HuH-7.5 (cell line): ENCODE measurements around the gene COTL1.

ENCODE experiments used
- DNase-seq: peaks from one replicate; pipeline ENCODE4 v3.0.0; 2011; ENCODE audit warnings: low spot score

The COTL1 gene, protein sequence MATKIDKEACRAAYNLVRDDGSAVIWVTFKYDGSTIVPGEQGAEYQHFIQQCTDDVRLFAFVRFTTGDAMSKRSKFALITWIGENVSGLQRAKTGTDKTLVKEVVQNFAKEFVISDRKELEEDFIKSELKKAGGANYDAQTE

DNA sequence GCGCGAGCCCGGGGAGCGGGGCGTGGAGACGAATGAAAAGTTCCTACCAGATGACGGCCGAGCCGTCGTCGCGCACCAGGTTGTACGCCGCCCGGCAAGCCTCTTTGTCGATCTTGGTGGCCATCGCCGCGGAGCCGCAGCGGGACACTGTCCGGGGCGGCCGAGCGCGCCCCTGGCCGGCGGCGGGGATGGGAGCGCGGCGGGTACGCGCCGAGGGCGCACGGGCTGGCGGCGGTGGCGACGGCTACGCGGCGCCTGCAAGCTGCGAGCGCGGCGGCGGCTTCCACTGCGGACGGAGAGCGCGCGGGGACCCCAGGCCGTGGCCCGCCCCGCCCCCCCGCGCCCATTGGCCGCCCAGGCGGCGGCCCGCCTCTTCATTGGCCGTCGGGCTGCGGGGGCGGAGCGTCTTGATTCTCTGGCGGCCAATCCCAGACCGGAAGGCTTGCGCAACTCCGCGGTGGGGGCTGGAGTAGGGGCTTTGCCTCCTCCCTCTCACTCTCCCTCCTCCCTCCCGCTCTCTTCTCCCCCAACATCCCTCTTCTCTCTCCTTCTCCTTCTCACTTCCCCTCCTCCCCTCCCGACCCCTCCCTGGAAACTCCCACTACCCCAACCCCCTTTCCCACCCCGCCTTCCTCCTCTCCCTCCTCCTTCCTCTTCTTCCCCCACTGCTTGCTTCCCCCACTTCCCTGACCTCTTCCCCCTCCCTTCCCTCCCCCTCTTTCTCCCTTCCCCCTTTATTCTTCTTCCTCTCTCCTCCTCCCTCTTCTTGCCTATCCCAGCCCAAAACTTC, at the start of gene COTL1:
Gene COTL1, minus strand, starts transcription at position 288 of the 790 bp plus-strand sequence. Its CDS starts 164 bp downstream, at position 124.
- DNase-seq, result peak; percentile 96

DNA sequence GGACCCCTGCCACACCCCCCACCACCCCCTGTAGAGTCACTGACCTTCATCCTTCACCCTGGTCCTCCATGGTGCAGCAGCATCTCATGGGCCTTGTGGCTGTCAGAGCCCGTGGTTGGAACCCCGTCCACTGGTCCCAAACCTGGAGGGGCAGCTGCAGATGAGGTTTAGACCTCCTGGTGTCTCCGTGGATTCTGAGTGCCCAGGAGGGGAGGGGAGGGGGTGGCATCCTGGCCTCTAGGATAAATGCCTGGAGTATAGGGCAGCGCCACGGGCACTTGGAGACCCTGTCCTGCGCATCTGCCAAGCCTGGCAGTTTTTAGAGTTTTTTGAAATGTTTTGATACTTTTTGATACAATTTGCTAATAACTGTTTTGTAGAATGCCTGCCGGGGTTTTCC, 48.0 kb upstream of the COTL1 start:
- no peak for DNase-seq

DNA sequence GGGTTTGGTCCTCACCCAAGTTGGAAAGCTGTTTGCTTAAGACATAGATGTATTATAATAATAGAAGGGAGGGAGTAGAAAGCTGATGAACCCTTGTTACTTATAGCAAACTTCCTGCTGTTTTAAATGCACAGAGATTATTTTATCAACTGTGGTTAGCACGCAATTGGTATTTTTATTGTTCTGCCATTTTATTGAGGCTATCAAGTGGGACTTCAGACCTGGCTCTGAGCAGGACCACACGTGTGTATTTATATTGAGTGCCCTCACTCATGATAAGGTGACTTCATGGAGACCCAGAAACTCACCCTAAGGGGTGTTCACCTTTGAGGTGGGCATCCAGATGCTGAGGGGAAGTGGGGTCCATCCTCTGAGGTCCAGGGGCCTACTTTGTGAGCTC, 47.5 kb upstream of the COTL1 start:
- DNase-seq, result no peak

DNA sequence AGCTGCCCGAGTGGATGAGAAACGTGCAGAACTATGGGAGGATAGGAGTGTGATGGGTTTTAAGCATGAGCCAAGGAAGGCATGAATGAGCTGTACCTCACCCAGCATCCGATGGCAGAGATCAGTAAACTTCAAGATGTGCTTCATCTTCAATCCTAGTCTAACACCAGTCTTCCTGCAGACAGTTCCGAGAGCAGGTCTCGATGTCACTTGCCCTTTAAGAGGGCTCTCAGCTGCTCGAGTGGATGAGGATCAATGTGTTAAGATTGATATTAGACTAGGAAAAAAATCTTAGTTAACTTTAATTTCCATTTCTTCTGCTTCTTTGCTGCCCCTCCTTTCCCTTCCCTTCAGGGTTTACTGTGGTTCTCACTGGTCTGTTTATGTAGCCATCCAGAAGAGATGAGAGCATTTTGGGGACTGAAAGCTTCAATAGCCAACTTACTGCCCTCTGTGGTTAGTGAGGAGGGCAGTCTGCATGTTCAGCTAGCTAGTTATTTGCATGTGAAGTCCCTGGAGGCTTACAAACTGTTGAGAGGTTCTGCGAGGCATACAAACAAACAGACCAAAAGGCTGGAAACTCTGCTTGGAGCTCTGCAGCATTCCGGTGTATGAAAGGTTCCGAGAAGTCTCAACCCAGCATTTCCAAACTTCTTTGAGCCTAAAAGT, 45.7 kb upstream of the COTL1 start:
- no peak for DNase-seq

DNA sequence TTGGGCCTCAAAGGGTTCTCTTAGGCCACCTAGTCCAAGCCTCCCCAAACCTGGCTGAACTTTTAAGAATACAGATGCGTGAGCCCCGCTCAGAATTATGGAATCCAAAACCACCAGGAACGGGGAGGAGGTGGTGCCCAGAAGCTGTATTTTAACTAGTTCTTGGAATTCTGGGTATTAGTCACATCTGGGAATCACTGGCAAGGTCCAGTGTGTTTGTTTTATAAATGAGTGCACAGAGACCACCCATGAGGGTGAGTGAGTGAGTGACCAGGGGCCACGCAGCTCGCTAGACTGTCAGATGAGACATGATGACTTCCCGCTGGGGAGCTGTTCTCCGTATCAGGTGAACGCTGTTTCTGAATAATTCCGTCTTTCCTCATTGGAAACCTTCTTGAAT, 44.6 kb upstream of the COTL1 start:
- no peak for DNase-seq

DNA sequence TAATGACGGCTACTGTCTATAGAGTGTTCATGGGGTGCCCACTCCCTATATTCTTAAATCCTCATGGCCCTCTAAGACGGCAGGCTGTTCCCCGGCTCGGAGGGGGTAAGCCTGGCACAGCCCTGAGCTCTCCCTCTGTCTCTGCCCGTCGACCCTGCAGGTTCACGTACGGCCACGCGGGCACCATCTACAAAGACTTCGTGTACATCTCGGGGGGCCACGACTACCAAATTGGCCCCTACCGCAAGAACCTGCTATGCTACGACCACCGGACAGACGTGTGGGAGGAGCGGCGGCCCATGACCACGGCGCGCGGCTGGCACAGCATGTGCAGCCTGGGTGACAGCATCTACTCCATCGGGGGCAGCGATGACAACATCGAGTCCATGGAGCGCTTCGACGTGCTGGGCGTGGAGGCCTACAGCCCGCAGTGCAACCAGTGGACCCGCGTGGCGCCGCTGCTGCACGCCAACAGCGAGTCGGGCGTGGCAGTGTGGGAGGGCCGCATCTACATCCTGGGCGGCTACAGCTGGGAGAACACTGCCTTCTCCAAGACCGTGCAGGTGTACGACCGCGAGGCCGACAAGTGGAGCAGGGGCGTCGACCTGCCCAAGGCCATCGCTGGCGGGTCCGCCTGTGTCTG, 43.7 kb upstream of the COTL1 start:
- DNase-seq, result no peak

DNA sequence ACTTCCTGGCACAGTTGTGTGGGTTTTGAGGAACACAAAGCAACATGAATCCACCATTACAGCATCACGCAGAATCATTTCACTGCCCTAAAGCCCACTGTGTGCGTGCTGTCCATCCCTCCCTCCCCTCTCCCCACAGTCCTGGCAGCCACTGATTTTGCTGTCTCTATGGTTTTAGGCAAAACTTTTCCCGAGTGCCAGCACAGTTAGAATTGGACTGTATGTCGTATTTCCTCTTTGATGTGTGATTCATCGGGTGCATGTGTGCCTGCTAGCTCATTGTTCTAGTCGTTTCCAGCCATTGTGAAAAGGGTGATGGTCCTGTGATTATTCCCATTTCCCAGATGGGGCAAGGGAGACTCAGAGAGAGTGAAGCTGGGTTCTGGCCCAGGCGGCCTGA, 43.1 kb upstream of the COTL1 start:
- no peak for DNase-seq

DNA sequence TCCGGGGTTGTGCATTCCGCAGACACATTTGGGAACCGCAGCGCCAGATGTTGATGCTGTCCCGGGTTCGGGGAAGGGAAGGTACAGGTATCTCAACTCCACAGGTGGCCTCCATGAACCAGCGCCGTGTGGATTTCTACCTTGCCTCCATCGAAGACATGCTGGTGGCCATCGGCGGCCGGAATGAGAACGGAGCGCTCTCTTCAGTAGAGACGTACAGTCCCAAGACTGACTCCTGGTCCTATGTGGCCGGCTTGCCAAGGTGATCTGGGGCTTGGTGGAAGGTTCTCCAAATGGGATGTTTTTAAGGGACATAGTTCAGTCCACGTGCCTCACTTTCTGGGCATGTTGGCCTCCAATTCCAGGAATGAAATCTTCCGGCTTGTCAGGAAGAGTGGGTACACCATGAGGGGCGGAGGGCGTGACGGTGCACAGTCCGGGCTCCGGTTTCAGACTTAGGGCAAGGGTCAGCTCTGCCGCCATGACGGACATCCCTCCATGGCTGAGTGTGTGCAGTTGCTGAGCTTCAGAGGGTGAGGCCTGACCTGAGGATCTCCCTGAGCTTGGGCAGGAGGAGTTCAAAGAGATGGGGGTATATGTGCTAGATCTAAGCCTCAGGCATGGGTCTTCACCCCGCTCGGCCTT, 41.9 kb upstream of the COTL1 start:
- DNase-seq, result no peak

DNA sequence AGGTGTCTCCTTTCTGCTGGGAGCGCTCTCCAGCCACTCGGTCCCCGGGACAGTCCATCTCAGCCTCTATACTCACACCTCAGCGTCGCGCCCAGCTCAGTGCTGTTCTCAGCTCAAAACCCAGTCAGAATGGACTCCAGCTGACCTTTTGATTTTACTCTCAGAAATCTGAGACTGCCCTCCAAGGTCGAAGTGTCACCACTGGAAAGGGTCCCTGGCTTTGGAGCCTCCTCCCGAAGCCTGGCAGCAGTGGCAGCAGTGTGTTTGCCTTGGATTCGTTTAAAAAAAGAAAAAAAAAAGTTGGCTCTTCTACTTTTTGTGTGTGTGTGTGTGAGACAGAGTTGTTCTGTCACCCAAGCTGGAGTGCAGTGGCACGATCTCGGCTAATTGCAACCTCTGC, 40.8 kb upstream of the COTL1 start:
- no peak for DNase-seq

DNA sequence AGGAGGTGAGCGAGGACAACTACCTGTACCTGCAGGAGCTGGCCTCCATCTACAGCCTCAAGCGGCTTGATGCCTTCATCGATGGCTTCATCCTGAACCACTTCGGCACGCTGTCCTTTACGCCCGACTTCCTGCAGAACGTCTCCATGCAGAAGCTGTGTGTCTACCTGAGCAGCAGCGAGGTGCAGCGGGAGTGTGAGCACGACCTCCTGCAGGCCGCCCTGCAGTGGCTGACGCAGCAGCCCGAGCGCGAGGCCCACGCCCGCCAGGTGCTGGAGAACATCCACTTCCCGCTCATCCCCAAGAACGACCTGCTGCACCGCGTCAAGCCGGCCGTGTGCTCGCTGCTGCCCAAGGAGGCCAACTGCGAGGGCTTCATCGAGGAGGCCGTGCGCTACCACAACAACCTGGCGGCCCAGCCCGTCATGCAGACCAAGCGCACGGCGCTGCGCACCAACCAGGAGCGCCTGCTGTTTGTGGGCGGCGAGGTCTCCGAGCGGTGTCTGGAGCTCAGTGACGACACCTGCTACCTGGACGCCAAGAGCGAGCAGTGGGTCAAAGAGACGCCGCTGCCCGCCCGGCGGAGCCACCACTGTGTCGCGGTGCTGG, 39.5 kb upstream of the COTL1 start:
- DNase-seq, result no peak

DNA sequence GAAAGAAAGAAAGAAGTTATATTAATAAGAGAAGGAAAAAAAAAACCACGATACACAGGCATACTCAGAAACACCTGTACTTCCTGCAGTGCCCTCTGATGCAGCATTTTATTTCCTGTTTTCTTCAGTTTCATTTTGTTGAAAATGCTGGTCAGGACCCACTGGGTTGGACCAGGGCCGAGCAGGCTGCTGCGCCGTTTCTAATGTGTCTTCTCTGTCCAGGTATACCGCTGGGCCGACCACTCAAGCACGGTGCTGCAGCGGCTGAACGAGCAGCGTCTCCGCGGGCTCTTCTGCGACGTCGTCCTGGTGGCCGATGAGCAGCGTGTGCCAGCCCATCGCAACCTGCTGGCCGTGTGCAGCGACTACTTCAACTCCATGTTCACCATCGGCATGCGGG, 38.8 kb upstream of the COTL1 start:
- DNase-seq, result no peak

DNA sequence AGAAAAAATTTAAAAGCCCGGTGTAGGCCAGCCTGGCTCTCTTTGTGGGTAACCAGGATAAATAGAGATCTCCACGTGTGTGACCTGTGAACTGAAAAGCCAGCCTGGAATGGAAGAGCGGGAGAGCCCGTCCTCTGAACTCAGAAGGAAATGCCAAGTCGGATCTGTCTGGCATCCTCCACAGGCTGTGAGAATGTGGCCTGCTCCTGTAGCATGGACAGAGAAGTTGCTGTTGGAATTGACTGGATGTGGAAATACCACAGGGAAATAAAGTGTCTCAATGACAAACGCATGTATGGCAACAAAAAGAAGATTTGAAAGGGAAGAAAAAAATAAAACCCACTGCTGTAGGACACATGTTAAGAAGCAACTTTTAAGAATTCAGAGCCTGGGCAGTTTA, 37.1 kb upstream of the COTL1 start:
- no peak for DNase-seq

DNA sequence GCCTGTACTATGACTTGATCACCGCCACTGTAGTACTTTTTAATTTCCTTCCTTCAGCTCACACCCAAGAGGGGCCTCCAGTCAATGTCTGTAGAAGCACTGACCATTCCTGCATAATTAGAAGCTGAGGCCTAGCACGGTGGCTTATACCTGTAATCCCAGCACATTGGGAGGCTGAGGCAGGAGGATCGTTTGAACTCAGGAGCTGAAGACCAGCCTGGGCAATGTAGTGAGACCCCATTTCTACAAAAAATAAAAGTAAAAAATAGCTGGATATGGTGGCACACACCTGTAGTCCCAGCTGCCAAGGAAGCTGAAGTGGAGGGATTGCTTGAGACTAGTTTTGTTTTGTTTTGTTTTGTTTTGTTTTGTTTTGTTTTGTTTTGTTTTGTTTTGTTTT, 36.4 kb upstream of the COTL1 start:
- DNase-seq, result no peak

DNA sequence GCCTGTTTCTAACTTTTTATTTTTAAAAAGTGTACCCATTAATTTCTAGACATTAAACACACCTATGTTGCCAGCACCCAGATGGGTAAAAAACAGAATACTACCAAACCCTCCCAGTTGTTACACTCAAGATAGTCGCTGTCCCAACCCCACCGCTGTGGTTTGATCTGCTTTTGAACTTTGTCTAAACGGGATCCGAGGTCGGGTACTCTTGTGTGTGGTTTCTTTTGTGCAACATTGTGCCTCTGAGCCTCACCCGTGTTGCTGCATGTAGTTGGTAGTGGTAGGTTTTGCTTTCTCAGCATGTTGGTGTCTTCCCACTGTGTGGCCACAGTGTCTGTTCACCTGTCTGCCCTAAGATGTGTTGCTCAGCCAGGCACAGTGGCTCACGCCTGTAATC, 34.7 kb upstream of the COTL1 start:
- no peak for DNase-seq

DNA sequence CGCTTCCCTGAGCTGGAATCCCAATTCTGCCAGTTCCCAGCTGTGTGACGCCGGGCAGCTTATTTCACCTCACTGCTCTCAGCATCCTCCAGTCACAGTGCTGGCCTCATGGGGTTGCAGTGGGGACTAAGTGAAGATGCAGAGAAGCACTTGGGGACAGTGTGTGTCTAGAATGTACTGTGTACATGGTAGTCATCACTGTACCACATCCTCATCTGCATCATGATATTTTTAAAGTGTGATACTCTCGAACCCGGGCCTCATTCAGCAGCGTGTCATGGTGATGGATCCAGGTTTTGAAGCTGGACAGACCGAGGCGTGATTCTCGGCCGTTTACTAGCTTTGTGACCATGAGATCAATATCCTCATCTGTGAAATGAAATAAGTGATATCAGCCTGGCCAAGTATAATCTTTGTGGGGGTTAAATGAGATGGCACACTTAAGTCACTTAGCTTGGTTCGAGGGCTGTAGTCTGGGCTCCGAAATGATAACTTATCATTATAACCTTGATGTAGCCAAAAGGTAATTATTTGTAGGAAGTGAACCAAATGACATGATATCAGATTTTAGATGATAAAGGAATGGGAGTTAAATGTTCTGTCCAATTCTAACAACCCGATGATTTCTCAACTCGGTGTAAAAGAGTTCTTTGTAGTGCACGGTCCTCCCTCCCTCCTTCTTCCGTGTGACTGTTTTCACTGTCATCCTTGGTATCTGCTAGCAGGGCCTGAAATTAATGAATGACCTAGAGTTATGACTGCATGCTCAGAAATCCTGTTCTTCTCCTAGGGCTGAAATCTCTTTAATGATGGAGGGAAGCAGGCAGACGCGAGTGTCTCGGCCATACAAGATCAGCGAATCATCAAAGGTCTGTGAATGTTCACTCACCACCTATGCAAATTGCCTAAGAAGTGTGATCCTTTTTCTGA, 32.4 kb upstream of the COTL1 start:
- DNase-seq, result no peak

DNA sequence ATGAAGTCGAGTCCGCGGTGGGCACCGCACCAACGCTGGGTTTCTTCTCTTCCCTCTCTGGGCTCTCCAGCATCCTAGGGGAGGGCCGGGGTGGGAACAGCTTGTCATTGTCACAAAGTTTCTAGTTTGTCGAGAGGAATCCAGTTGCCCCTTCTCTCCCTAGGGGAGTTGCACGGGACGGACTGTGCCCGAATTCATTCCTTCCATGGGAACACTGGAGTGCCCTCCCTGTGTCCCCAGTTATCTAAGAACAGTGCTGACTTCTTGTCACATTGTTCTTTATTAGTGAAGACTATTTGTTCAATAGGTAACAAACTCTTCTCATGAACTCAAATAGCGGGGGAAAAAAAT, 31.6 kb upstream of the COTL1 start:
- DNase-seq, result no peak

DNA sequence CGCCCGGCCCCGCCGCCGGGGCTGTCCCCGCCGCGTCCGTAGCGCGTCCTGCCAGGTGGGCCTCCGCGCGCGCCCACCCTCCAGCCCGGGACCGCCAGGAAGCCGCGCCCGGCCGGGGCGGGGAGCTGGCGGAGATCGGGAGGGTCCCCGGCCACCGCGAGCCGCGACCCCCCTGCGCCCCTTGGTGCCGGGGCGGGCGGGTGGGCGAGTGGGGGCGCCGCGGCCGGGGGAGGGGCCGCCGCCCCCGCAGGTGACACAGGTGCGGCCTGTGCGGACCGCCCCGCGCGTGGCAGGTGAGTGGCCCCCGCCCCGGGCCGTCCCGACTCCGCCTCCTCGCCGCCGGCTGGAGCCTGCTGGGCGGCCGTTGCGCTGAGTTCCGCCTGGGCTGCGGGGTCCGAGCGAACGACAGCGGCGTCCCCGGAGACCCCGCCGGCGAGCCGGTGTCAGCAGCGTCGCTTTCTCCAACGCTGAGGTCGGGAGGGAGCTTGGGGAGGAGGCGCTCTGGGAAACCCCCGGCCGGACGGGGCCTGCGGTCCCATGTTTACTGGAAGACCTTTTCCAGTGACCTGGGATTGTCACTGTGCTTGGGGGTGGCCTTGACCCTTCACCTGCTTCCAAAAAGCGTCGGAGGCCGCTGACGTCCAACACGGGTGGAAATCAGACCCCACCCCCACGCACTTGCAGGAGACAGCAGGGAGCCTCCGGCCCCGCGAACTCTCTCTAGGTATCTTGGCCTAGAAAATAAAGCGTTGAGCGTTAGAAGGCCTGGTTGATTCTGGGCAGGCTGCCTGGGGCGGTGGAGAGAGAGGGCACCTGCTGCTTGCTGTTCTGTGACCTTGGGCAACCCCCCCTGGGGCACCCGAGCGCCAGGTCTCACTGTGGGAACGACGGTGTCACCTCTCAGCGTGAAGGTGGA, 31.0 kb upstream of the COTL1 start:
- peak; percentile 88 for DNase-seq

DNA sequence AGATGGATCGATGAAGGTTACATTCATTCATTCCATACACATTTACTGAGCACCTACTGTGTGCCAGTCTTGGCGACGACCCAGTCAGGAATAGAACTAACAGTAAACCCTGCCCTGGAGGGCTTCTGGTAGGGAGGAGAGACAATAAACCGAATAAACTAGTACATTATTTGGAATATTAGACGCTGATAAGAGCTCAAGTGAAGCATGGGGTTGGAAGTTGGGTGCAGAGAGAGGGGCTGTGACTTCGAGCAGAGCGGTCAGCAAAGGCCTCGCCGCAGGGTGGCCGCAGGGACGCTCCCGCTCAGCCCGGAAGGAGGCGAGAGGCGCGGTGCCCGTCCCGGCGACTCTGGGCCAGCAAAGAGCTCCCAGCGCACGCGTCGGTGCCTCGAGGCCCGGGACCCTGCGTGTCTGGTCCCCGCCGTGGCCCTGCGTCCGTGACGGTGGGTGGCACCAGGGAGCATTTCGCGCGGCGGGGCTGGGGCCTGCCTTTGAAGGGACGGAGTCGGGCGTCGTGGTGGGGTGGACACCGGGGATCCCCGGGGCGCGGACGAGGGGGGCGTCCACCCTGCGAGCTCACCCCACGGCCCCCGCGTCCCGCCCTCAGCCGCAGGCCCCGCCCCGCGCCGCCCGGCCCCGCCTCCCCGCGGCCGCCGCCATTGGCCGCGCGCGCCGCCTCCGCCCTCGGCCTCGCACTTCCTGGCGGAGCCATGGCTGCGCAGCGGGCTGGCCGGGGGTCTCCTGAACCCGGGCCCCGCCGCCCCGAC, 30.1 kb upstream of the COTL1 start, which contains the start of gene KLHL36:
Gene KLHL36, plus strand, starts transcription at position 684 of the 767 bp plus-strand sequence. CDS start 2,357 bp downstream, outside the sequence.
- peak; percentile 91 for DNase-seq

DNA sequence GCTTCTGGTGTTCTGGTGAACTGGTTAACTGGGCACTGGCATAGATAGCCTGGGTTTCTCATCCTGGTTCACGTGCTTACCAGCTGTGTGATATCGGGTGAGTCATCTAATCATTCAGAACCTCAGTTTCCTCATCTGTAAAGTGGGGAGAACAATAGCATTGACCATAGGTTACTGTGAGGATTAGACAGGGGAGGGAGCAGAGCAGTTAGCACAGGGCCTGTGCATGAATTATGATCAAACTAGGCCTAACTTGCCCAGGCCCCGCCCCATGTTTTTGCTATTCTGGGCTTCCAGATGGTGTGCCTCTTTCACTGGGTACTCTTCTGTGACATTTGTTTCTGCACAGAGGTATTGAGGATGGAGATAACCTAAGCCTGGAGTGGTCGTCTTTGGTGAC, 25.8 kb upstream of the COTL1 start:
- no peak for DNase-seq
